IPS-15b (cell line): Measurements from ENCODE around the gene AK8.
"Not testable (repeated sequence)": the region's sequence is repeated elsewhere in the genome, so short reads cannot be mapped to it uniquely, and the experiment has no call there.

Source experiments
- H3K27me3 ChIP-seq: one replicate; pipeline ENCODE4 v1.6.1; 2013; ENCODE audit warnings: low read length; ENCODE audit not compliant: control insufficient read depth, insufficient read depth
- H3K36me3 ChIP-seq: one replicate; pipeline ENCODE4 v1.6.1; 2013; ENCODE audit warnings: low read length; ENCODE audit not compliant: control insufficient read depth, insufficient read depth
- H3K4me1 ChIP-seq: one replicate; pipeline ENCODE4 v1.6.1; 2013; ENCODE audit warnings: mild to moderate bottlenecking, low read length; ENCODE audit not compliant: control insufficient read depth, insufficient read depth
- H3K4me3 ChIP-seq: one replicate; pipeline ENCODE4 v1.5.1; 2013; ENCODE audit warnings: low read depth, low read length
- H3K9ac ChIP-seq: one replicate; pipeline ENCODE4 v1.6.1; 2013; ENCODE audit warnings: low read depth, mild to moderate bottlenecking, low read length
- H3K9me3 ChIP-seq: one replicate; pipeline ENCODE4 v1.6.1; 2013; ENCODE audit warnings: mild to moderate bottlenecking, low read length; ENCODE audit not compliant: control insufficient read depth, insufficient read depth

AK8 gene

GRCh38 chr9:132723809-132724208 is 154.3 kb downstream of the AK8 start:
- no peaks in the 10 kb centered on the region for H3K27me3 ChIP-seq
- no peak overlapping the region for H3K4me3 ChIP-seq
- H3K4me1 ChIP-seq = no peaks in the 10 kb centered on the region
- H3K36me3 ChIP-seq = no peaks in the 10 kb centered on the region
- H3K9me3 ChIP-seq = no peaks in the 10 kb centered on the region
- no peak overlapping the region for H3K9ac ChIP-seq

GRCh38 chr9:132722564-132723065 is 155.5 kb downstream of the AK8 start:
- H3K36me3 ChIP-seq = no peaks in the 10 kb centered on the region
- H3K9me3 ChIP-seq = no peaks in the 10 kb centered on the region
- no peaks in the 10 kb centered on the region for H3K27me3 ChIP-seq
- H3K9ac ChIP-seq = no peak overlapping the region
- H3K4me1 ChIP-seq = no peaks in the 10 kb centered on the region
- no peak overlapping the region for H3K4me3 ChIP-seq

GRCh38 chr9:132721661-132722060 is 156.4 kb downstream of the AK8 start:
- no peak overlapping the region for H3K9ac ChIP-seq
- no peaks in the 10 kb centered on the region for H3K27me3 ChIP-seq
- H3K9me3 ChIP-seq = no peaks in the 10 kb centered on the region
- no peak overlapping the region for H3K4me3 ChIP-seq
- H3K36me3 ChIP-seq = no peaks in the 10 kb centered on the region
- H3K4me1 ChIP-seq = no peaks in the 10 kb centered on the region

- not testable (repeated sequence) for H3K9me3 ChIP-seq, H3K4me1 ChIP-seq, H3K4me3 ChIP-seq, H3K27me3 ChIP-seq, H3K36me3 ChIP-seq, H3K9ac ChIP-seq
Measured at GRCh38 chr9:132718381-132718928, 159.6 kb downstream of the AK8 start.

GRCh38 chr9:132717326-132717945 is 160.6 kb downstream of the AK8 start:
- Histone ChIP-seq H3K9me3 (no peaks in the 10 kb centered on the region), H3K4me3 (no peak overlapping the region), H3K27me3 (no peaks in the 10 kb centered on the region)

GRCh38 chr9:132716007-132716406 is 162.1 kb downstream of the AK8 start:
- Histone ChIP-seq H3K9ac (no peak overlapping the region), H3K4me3 (no peak overlapping the region), H3K36me3 (no peaks in the 10 kb centered on the region), H3K4me1 (no peaks in the 10 kb centered on the region), H3K9me3 (no peaks in the 10 kb centered on the region), H3K27me3 (no peaks in the 10 kb centered on the region)

More at GRCh38 chr9:132717326-132717945, 160.6 kb downstream of the AK8 start:
- no peaks in the 10 kb centered on the region for H3K4me1 ChIP-seq
- H3K36me3 ChIP-seq = no peaks in the 10 kb centered on the region
- H3K9ac ChIP-seq = no peak overlapping the region

GRCh38 chr9:132712753-132713152 is 165.3 kb downstream of the AK8 start:
- H3K9me3 ChIP-seq = no peaks in the 10 kb centered on the region
- no peaks in the 10 kb centered on the region for H3K27me3 ChIP-seq
- no peaks in the 10 kb centered on the region for H3K4me1 ChIP-seq
- H3K4me3 ChIP-seq = no peak overlapping the region
- no peak overlapping the region for H3K9ac ChIP-seq
- no peaks in the 10 kb centered on the region for H3K36me3 ChIP-seq

GRCh38 chr9:132711846-132712245 is 166.2 kb downstream of the AK8 start:
- H3K36me3 ChIP-seq = no peaks in the 10 kb centered on the region
- H3K27me3 ChIP-seq = no peaks in the 10 kb centered on the region
- no peak overlapping the region for H3K4me3 ChIP-seq
- H3K4me1 ChIP-seq = no peaks in the 10 kb centered on the region
- no peaks in the 10 kb centered on the region for H3K9me3 ChIP-seq
- no peak overlapping the region for H3K9ac ChIP-seq

GRCh38 chr9:132711152-132711551 is 166.9 kb downstream of the AK8 start:
- not testable (repeated sequence) for H3K9me3 ChIP-seq, H3K4me3 ChIP-seq, H3K27me3 ChIP-seq, H3K9ac ChIP-seq, H3K4me1 ChIP-seq, H3K36me3 ChIP-seq

GRCh38 chr9:132710333-132710732 is 167.8 kb downstream of the AK8 start:
- Histone ChIP-seq H3K27me3 (no peaks in the 10 kb centered on the region), H3K36me3 (no peaks in the 10 kb centered on the region), H3K4me3 (no peak overlapping the region), H3K9me3 (no peaks in the 10 kb centered on the region), H3K4me1 (no peaks in the 10 kb centered on the region), H3K9ac (no peak overlapping the region)

GRCh38 chr9:132708769-132709430 is 169.2 kb downstream of the AK8 start:
- H3K4me3 ChIP-seq = no peak overlapping the region
- H3K27me3 ChIP-seq = no peaks in the 10 kb centered on the region
- H3K9ac ChIP-seq = no peak overlapping the region
- no peaks in the 10 kb centered on the region for H3K36me3 ChIP-seq
- no peaks in the 10 kb centered on the region for H3K9me3 ChIP-seq
- no peaks in the 10 kb centered on the region for H3K4me1 ChIP-seq

- Histone ChIP-seq H3K27me3 (no peaks in the 10 kb centered on the region), H3K9ac (no peak overlapping the region), H3K36me3 (no peaks in the 10 kb centered on the region), H3K9me3 (no peaks in the 10 kb centered on the region), H3K4me3 (no peak overlapping the region), H3K4me1 (no peaks in the 10 kb centered on the region)
Measured at GRCh38 chr9:132708239-132708638, 169.8 kb downstream of the AK8 start.
